Heart right ventricle (tissue), 16 donors: Measurements from ENCODE around the gene LST1. TPM values are rescaled to one million over a fixed set of nuclear protein-coding genes. Genes with fewer than 3 reads are reported as not detected.

Source experiments
- ATAC-seq, 8 donors: fragments of 200-7000 bp; cut with Tn5 transposase; one replicate each; pipeline ENCODE4 v1.9.1; 2020; ENCODE audit warnings: mild to moderate bottlenecking in 8 of 8, moderate library complexity in 8 of 8, moderate number of reproducible peaks in 1 of 8
- DNase-seq, 2 donors: peaks; one replicate each; pipeline ENCODE4 v3.0.0-alpha.2; 2020
- H3K27ac ChIP-seq, 10 donors: fragments of 200-600 bp; sonication (generic) in 2 of 10; one replicate each; pipeline versions ENCODE4 v1.5.0 to v1.8.0; 2020 to 2022; ENCODE audit warnings: mild to moderate bottlenecking in 3 of 10
- H3K27me3 ChIP-seq, 7 donors: fragments of 200-600 bp; one replicate each; pipeline ENCODE4 v1.8.0; 2021 to 2022; ENCODE audit warnings: mild to moderate bottlenecking in 2 of 7
- H3K36me3 ChIP-seq, 9 donors: fragments of 200-600 bp; sonication (generic) in 1 of 9; one replicate each; pipeline versions ENCODE4 v1.5.0 to v1.8.0; 2020 to 2022; ENCODE audit warnings: mild to moderate bottlenecking in 2 of 9
- H3K4me1 ChIP-seq, 9 donors: fragments of 200-600 bp; sonication (generic) in 1 of 9; one replicate each; pipeline versions ENCODE4 v1.5.0 to v1.8.0; 2020 to 2022; ENCODE audit warnings: mild to moderate bottlenecking in 4 of 9
- H3K4me3 ChIP-seq, 10 donors: fragments of 200-600 bp; sonication (generic) in 2 of 10; one replicate each; pipeline versions ENCODE4 v1.5.0 to v1.8.0; 2020 to 2022; ENCODE audit warnings: mild to moderate bottlenecking in 7 of 10, moderate library complexity in 2 of 10
- H3K9me3 ChIP-seq, 11 donors: fragments of 200-600 bp in 10 of 11; sonication (generic) in 2 of 11; one replicate each; pipeline versions ENCODE4 v1.5.0 to v1.8.0; 2013 to 2022; ENCODE audit warnings: mild to moderate bottlenecking in 2 of 11, control low read depth in 1 of 11, moderate library complexity in 1 of 11
- CTCF ChIP-seq, 9 donors: fragments of 200-600 bp; sonication (generic) in 2 of 9; IDR thresholded peaks; one replicate each; pipeline versions ENCODE4 v1.5.0 to v1.8.0; 2021 to 2022; ENCODE audit warnings: antibody characterized with exemption in 9 of 9, mild to moderate bottlenecking in 5 of 9, moderate library complexity in 1 of 9
- WGBS, 2 donors: extraction: QIAGEN DNeasy Blood & Tissue Kit; methylation state at CpG; one replicate each; pipeline ENCODE4 v1.1.7; 2013; ENCODE audit warnings: inconsistent platforms in 1 of 2; 5-methylcytosine and 5-hydroxymethylcytosine counted together
- intact Hi-C, 10 donors: fragments of 100-400 bp; cut with DNase I; formaldehyde crosslinking; loops; one replicate each; pipeline versions ENCODE4 v1.11.1 to v1.14.2; 2022
- polyA plus RNA-seq, 2 donors: library from polyadenylated mRNA; stranded (reverse); fragments of 200-250 nt; gene quantifications; one replicate each; pipeline ENCODE4 v1.2.3, GENCODE V29; 2013
- total RNA-seq, 10 donors: library from RNA; stranded (reverse); fragmentation: NEBNext Ultra II Directional in 3 of 10; extraction: Animal tissue kit (Norgen Biotek cat#: 25700) in 3 of 10; gene quantifications; one replicate each; pipeline versions ENCODE4 v1.2.1 to v1.2.4, GENCODE V29; 2021 to 2023
- donor health status: Arrhythmogenic right ventricular cardiomyopathy.
- donor health status: ischemic (EF 13 %, LVEDD 7.1; RV severe dilation, severe dysfunction).
- donor health status: healthy with polysubstance abuse.
- donor health status: DM: no; HTN: yes; CAD: no.
- donor health status: DM: no; HTN: no; CAD: no.
- donor health status: ischemic (EF 25% LVEDD 6.9; RV normal size, moderate dysfunction).
- donor health status: ischemic (EF 25% LVEDD 5.7; RV mildly dilated, moderate dysfunction).
- donor health status: healthy.
- donor health status: DM: yes; HTN: yes; CAD: no.
- donor health status: Ischemic cardiomyopathy.
- donor health status: ischemic (EF 35%, LVEDD 5.7; RV mildly dilated, moderate dysfunction).
- donor health status: nonischemic (EF 11% LVEDD 7.7; RV severe dilation, severe dysfunction).
- donor health status: DM: yes; HTN: yes; CAD: no.
- donor health status: PGD.
- donor health status: ischemic (EF 29% LVEDD 5.4; RV normal size, mild dysfunction).
- donor health status: nonischemic (EF 23%, LVEDD 6.1; RV moderate dilation, normal function).

Gene LST1
- total and polyA plus RNA-seq, 12 donors: 2.6 to 35.6 (median 5.1) TPM

DNA sequence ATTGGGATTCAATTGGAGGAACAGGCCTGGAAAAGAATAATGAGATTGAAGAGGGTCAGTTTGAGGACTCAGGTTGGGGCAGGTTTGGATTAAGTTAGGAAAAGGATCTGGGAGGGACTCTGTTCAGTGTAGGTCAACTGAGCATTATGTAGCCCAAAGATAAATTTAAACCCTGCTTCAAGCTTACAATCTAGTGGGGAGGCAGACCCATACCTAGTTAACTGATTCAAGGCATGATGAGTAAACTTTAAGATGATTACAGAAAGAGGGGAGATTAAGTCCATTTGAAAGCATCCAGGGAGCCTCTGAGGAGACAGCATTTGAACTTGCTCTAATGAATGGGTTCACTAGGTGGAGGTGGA is 25.4 kb upstream of the LST1 start:
- Histone ChIP-seq H3K4me3 (no peak overlapping the region), H3K27me3 (no peaks in the 10 kb centered on the region), H3K9me3 (no peaks in the 10 kb centered on the region), H3K27ac (peak overlapping the region in 9 of 10 donors; percentile 70 to 91 (median 82)), H3K4me1 (peaks cover 20 to 83% (median 40%) of the 10 kb centered on the region in 9 donors), H3K36me3 (peaks cover 5 to 44% (median 15%) of the 10 kb centered on the region in 9 donors)
- TF ChIP-seq CTCF (IDR thresholded peaks at IDR 0.05): no peak
- ATAC-seq (no peak), DNase-seq (no peak)
- intact Hi-C loops: no loop called here

DNA sequence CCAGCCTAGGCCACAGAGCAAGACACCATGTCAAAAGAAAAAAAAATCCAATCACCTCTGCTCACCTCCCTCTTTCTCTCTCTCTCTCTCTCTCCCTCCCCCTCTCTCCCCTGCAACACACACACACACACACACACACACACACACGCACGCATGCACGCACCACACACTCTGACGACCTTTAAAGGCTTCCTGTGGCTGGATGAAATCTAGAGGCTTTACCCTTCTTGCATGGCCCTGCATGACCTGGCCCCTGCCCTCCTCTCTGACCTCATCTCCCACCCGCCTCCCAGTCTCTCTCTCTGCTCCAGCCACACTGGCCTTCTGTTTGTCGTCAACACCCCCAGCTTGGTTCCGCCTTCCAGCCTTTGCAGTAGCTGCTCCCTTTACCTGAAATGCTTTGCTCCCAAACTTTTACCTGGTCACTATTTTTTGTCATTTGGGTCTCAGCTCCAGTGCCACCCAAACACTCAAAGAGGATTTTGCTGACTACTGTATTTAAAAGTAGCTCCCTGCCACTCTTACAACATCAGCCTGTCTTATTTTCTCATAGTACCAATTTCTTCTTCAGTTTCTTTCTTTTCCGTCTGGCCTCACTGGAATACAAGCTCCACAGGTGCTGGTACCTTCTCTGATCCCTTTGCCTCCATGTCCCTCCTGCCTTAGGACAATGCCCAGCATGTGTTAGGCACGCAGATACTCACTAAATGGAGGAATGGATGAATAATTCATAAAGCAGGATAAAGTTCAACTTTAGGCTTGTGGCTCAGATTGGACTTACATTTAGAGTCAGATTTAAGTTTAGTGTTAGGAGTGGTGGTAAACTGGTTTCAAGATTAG is 18.3 kb upstream of the LST1 start:
- peaks cover 0 to 11% (median 0%) of the 10 kb centered on the region in 7 donors for H3K27me3 ChIP-seq
- DNase-seq: no peak
- TF ChIP-seq CTCF (IDR thresholded peaks at IDR 0.05): no peak
- H3K9me3 ChIP-seq: no peaks in the 10 kb centered on the region
- H3K27ac ChIP-seq: peak overlapping the region in 1 of 10 donors; percentile 47
- intact Hi-C loops: no loop called here
- no peak overlapping the region for H3K4me3 ChIP-seq
- no peaks in the 10 kb centered on the region for H3K36me3 ChIP-seq
- 53% methylated on average over 9 of the region's 9 CpGs for WGBS, 2 donors
- peaks cover 0 to 36% (median 0%) of the 10 kb centered on the region in 9 donors for H3K4me1 ChIP-seq
- ATAC-seq: no peak

DNA sequence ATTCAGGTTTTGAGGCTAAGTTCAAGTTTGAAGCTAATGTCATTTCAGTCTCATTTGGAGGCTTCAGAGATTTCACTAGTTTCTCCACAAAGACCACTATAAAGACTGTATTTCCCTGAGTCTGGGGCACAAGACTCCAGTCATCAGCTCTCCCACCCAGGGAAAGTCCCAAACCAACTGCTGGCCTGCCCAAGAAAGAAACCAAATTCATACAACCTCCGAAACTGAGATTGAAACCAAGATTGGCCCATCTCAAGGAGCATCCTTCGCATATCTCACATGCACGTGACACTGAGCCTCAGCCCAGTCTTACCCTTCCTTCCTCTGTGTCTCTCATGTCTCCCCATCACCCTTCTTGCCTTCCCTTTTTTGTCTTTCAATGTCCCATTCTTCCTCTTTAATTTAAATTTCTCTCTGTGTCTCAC is 17.5 kb upstream of the LST1 start:
- Histone ChIP-seq H3K9me3 (no peaks in the 10 kb centered on the region), H3K36me3 (no peaks in the 10 kb centered on the region), H3K4me1 (peaks cover 0 to 28% (median 0%) of the 10 kb centered on the region in 9 donors), H3K27ac (peak overlapping the region in 1 of 10 donors; percentile 56), H3K4me3 (no peak overlapping the region), H3K27me3 (peaks cover 0 to 11% (median 0%) of the 10 kb centered on the region in 7 donors)
- intact Hi-C loops: no loop called here
- ATAC-seq (peak in 2 of 8 donors; percentile 49 to 69), DNase-seq (no peak)
- WGBS, 2 donors: 67 to 84% methylated on average over 3 of the region's 3 CpGs
- no peak for TF ChIP-seq CTCF (IDR thresholded peaks at IDR 0.05)

DNA sequence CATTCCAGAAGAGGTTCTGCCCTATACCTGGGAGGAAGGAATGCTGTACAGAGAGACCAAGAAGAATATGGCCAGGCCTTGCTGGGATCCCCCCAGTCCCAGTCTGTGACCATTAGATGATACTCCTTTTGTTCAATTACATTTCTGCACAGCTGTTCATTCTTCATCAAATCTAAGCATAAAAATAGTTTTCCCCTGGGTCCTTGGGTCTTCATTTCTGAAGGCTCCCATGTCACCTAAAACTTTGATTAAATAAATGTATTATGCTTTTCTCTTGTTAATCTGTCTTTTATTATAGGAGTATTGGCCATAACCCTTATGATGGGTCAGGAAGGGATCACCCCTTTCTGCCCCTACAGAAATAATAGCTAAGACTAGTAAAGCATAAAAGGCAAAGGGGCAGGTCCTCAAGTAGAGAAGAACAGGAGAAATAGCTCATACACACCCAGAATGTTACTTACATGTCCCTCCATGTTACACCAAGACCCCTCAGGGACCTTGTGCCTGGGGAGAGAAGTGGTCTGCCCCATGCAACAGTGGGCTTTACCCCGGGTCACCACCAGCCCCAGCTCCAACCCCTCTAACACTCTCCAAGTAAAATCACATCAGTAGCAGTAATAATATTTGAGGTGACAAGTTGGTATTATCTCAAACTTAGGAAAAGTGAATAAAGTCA is 16.1 kb upstream of the LST1 start:
- 80 to 84% methylated on average over 1 of the region's 1 CpG for WGBS, 2 donors
- peaks cover 0 to 31% (median 3%) of the 10 kb centered on the region in 9 donors for H3K4me1 ChIP-seq
- no peak overlapping the region for H3K27ac ChIP-seq
- H3K36me3 ChIP-seq: no peaks in the 10 kb centered on the region
- H3K9me3 ChIP-seq: no peaks in the 10 kb centered on the region
- peaks cover 0 to 11% (median 0%) of the 10 kb centered on the region in 7 donors for H3K27me3 ChIP-seq
- intact Hi-C loops: no loop called here
- H3K4me3 ChIP-seq: no peak overlapping the region
- DNase-seq (no peak), ATAC-seq (no peak)
- TF ChIP-seq CTCF (IDR thresholded peaks at IDR 0.05): no peak
